Fibroblast of lung (primary cell): ENCODE results near the gene GLIS1. TPM values are rescaled to one million over a fixed set of nuclear protein-coding genes. Genes with fewer than 3 reads are reported as not detected.

Source experiments
- DNase-seq, 2 donors: peaks; one replicate each; pipeline versions ENCODE4 v3.0.0 to v3.0.0-alpha.2; 2010; ENCODE audit warnings: low read depth in 2 of 2
- H2AFZ ChIP-seq: 2 replicates; pipeline ENCODE4 v1.5.1; 2012; ENCODE audit warnings: low read length, control low read depth, inconsistent platforms
- H3K27ac ChIP-seq: 2 replicates; pipeline ENCODE4 v1.5.1; 2011; ENCODE audit warnings: low read length, control low read depth; ENCODE audit not compliant: insufficient read depth
- H3K27me3 ChIP-seq: 2 replicates; pipeline ENCODE4 v1.5.1; 2011; ENCODE audit warnings: mild to moderate bottlenecking, low read length; ENCODE audit not compliant: control insufficient read depth, insufficient read depth
- H3K36me3 ChIP-seq: 2 replicates; pipeline ENCODE4 v1.5.1; 2011; ENCODE audit warnings: low read length; ENCODE audit not compliant: control insufficient read depth, insufficient read depth
- H3K4me1 ChIP-seq: 2 replicates; pipeline ENCODE4 v1.5.1; 2011; ENCODE audit warnings: low read length; ENCODE audit not compliant: control insufficient read depth, insufficient read depth; ENCODE audit errors: extremely low read depth
- H3K4me2 ChIP-seq: 2 replicates; pipeline ENCODE4 v1.5.1; 2011; ENCODE audit warnings: low read length, control low read depth; ENCODE audit not compliant: insufficient read depth; ENCODE audit errors: extremely low read depth
- H3K4me3 ChIP-seq, 4 experiments: fragments of 200-600 bp in 1 of 4; sonication (generic) in 1 of 4; replicated peaks in 1 of 4; 2 replicates each; pipeline ENCODE4 v1.5.1; 2011 to 2016; ENCODE audit warnings: low read length in 4 of 4, low read depth in 3 of 4, mild to moderate bottlenecking in 3 of 4, control low read depth in 2 of 4, inconsistent platforms in 1 of 4, mixed read lengths in 1 of 4; ENCODE audit not compliant: insufficient read depth in 1 of 4; ENCODE audit errors: control extremely low read depth in 1 of 4
- H3K79me2 ChIP-seq: 2 replicates; pipeline ENCODE4 v1.5.1; 2012; ENCODE audit warnings: mild to moderate bottlenecking, low read length, inconsistent platforms; ENCODE audit not compliant: control insufficient read depth, insufficient read depth
- H3K9ac ChIP-seq: 2 replicates; pipeline ENCODE4 v1.5.1; 2011; ENCODE audit warnings: mild to moderate bottlenecking, low read length, control low read depth; ENCODE audit not compliant: insufficient read depth
- H3K9me3 ChIP-seq: 2 replicates; pipeline ENCODE4 v1.5.1; 2012; ENCODE audit warnings: low read depth, low read length; ENCODE audit not compliant: control insufficient read depth, insufficient read depth
- H4K20me1 ChIP-seq: 2 replicates; pipeline ENCODE4 v1.5.1; 2011; ENCODE audit warnings: low read length; ENCODE audit not compliant: control insufficient read depth, insufficient read depth; ENCODE audit errors: extremely low read depth
- EZH2 ChIP-seq: IDR thresholded peaks from 2 replicates; pipeline ENCODE4 v1.5.1; 2012; ENCODE audit warnings: low read length, control low read depth, mild to moderate bottlenecking; ENCODE audit errors: missing control alignments
- polyA plus RNA-seq, 2 donors: library from polyadenylated mRNA; depleted of rRNA in 1 of 2; stranded (reverse) in 1 of 2; unstranded in 1 of 2; fragments of >200 nt; gene quantifications; 2 replicates each; pipeline ENCODE4 v1.2.1, GENCODE V29; 2011 to 2012; ENCODE audit warnings: missing spikeins in 1 of 2
- total RNA-seq: library from RNA; depleted of rRNA; stranded (reverse); fragments of >200 nt; gene quantifications from 2 replicates; pipeline ENCODE4 v1.2.1, GENCODE V29; 2014
- TF ChIP-seq, protein P1 (sequence below), 2 donors: IDR thresholded peaks in 1 of 2; conservative IDR thresholded peaks in 1 of 2; 1 replicate in 1 of 2; 2 replicates in 1 of 2; pipeline ENCODE4 v1.5.1; 2011 to 2012; ENCODE audit warnings: low read length in 2 of 2, control low read depth in 1 of 2, inconsistent platforms in 1 of 2, low read depth in 1 of 2, mild to moderate bottlenecking in 1 of 2

The GLIS1 gene
- total and polyA plus RNA-seq, 2 donors (not counting 1 experiment from before 2014, with no cell fraction given): under 0.01 to 0.05 TPM

DNA sequence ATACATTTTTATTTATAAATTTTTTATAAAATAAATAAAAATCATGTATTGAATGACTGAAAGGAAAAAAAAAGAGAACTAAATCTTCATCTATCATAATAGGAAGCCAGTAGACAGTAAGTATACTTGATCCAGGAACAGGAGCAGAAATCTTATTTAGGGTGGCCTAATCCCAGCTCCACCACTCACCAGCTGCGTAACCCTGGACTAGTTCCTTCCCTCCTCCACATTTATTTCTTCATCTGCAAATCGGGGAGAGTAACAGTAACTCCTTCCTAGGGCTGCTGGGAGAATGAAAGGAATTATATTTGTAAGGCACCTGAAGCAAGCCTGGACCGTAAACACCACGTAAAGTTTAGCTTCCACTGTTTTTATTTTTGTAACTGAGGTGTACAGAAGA lies 17.9 kb downstream of the GLIS1 start:
- Histone ChIP-seq H4K20me1 (no peaks in the 10 kb centered on the region), H3K9ac (no peak overlapping the region), H3K9me3 (no peaks in the 10 kb centered on the region), H3K4me1 (no peaks in the 10 kb centered on the region), H3K4me2 (no peak overlapping the region), H3K27me3 (no peaks in the 10 kb centered on the region), H2AFZ (no peak overlapping the region), H3K79me2 (no peaks in the 10 kb centered on the region), H3K4me3 (no peak overlapping the region), H3K36me3 (no peaks in the 10 kb centered on the region), H3K27ac (no peak overlapping the region)
- no peak for TF ChIP-seq EZH2
- TF ChIP-seq, protein P1, sequence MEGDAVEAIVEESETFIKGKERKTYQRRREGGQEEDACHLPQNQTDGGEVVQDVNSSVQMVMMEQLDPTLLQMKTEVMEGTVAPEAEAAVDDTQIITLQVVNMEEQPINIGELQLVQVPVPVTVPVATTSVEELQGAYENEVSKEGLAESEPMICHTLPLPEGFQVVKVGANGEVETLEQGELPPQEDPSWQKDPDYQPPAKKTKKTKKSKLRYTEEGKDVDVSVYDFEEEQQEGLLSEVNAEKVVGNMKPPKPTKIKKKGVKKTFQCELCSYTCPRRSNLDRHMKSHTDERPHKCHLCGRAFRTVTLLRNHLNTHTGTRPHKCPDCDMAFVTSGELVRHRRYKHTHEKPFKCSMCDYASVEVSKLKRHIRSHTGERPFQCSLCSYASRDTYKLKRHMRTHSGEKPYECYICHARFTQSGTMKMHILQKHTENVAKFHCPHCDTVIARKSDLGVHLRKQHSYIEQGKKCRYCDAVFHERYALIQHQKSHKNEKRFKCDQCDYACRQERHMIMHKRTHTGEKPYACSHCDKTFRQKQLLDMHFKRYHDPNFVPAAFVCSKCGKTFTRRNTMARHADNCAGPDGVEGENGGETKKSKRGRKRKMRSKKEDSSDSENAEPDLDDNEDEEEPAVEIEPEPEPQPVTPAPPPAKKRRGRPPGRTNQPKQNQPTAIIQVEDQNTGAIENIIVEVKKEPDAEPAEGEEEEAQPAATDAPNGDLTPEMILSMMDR (conservative IDR thresholded peaks at IDR 0.05 in 1 of 2, IDR thresholded peaks at IDR 0.05 in 1 of 2; ENCODE audit: low read depth in 1 of 2, low read length in 2 of 2): no peak
- no peak for DNase-seq

DNA sequence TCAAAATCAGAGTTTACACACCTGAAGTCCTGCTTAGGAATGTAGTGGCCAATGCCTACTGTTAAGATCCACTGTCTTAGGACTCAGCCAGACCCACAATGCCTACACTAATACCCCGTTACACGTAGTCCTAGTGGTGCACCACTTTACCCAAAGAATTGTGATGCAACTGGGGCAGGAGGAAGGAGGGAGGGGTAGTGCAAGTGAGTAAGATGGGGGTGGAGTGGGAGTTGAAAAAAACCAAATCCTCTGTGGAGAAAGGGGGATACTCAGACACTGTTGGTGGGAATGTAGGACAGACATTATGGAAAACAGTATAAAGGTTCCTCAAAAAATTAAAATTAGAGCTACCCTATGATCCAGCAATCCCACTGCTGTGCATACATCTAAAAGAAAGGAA lies 19.5 kb downstream of the GLIS1 start:
- Histone ChIP-seq H4K20me1 (no peaks in the 10 kb centered on the region), H2AFZ (no peak overlapping the region), H3K4me1 (no peaks in the 10 kb centered on the region), H3K9ac (no peak overlapping the region), H3K9me3 (no peaks in the 10 kb centered on the region), H3K36me3 (no peaks in the 10 kb centered on the region), H3K27ac (no peak overlapping the region), H3K79me2 (no peaks in the 10 kb centered on the region), H3K27me3 (no peaks in the 10 kb centered on the region), H3K4me3 (no peak overlapping the region), H3K4me2 (no peak overlapping the region)
- no peak for DNase-seq
- TF ChIP-seq, protein P1 (conservative IDR thresholded peaks at IDR 0.05 in 1 of 2, IDR thresholded peaks at IDR 0.05 in 1 of 2; ENCODE audit: low read depth in 1 of 2, low read length in 2 of 2): no peak
- no peak for TF ChIP-seq EZH2

DNA sequence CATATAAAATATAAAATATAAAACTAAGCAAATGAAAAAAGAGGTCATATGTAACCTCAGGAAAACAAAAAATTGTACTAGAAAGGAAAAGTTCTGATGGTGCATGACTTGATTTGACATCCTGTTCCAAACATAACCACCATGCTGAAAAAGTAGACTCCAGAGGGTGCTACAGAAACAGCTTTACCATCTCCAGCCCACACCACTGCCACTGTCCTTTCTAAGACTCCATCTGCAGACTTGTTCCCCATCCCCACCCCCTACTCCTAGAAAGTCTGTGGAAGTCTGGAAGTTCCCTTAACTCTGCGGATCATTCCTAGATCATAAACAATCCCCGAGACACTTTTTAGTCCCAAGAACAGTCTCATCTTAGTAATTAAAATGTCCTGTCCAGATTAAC lies 20.5 kb downstream of the GLIS1 start:
- Histone ChIP-seq H3K9ac (no peak overlapping the region), H3K4me1 (no peaks in the 10 kb centered on the region), H3K27ac (no peak overlapping the region), H3K36me3 (no peaks in the 10 kb centered on the region), H3K27me3 (no peaks in the 10 kb centered on the region), H2AFZ (no peak overlapping the region), H3K79me2 (no peaks in the 10 kb centered on the region), H4K20me1 (no peaks in the 10 kb centered on the region), H3K4me3 (no peak overlapping the region), H3K9me3 (no peaks in the 10 kb centered on the region), H3K4me2 (no peak overlapping the region)
- peak in 1 of 2 donors; percentile 49 for DNase-seq
- TF ChIP-seq EZH2: no peak
- TF ChIP-seq, protein P1 (conservative IDR thresholded peaks at IDR 0.05 in 1 of 2, IDR thresholded peaks at IDR 0.05 in 1 of 2; ENCODE audit: low read depth in 1 of 2, low read length in 2 of 2): no peak
